Activated naive CD4-positive, alpha-beta T cell treated with anti-CD3 and anti-CD28 coated beads, Interleukin-2, amount 50 U/mL, for 16 hours (primary cell): Measurements from ENCODE around the gene TMIGD1.

Experiments used
- DNase-seq: peaks from one replicate; pipeline ENCODE4 v3.0.0-alpha.2; 2020

The TMIGD1 gene, protein sequence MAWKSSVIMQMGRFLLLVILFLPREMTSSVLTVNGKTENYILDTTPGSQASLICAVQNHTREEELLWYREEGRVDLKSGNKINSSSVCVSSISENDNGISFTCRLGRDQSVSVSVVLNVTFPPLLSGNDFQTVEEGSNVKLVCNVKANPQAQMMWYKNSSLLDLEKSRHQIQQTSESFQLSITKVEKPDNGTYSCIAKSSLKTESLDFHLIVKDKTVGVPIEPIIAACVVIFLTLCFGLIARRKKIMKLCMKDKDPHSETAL

DNA sequence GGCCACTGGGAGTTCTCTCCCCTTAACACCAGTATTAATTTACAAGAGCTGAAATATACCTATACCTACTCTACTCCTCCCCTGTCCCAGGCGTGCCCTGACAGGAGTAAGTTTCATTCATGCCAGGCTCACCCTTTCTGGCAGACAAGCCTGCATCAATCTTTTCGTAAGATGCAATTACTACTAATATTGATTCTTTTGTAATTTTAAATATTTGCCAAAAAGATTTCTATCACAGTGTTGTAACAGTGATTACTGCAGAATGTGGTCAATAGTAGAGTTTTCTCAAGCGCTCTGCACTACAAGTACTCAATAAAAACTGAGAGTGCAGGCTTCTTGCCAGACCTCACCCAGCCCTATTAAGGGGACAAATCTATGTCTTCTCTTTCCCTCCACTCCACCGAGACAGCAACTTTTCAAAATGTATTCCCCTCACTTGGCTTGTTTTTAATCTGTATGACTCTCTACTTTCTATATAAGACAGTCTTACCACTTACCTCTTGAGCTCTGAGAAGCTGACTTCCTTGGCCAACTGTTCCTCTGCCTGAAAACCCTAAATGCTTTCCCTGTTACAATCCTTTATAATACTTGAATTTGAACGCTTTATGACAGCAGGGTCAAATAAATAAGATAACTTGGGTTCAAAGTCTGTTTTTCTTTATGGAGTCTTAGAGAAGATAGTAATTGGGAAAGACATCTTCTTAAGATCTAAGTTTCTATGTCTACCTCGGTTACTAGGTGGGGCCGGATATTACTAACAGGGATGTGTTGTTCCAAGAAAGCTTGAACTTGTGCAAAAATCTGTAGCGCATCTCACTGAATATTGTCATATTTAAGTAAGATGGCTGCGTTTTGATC is at the start of gene TMIGD1:
Gene TMIGD1 (minus strand): TSS at position 555 of the 858 bp plus-strand sequence. CDS start 1,924 bp downstream, outside the sequence.
- no peak for DNase-seq

DNA sequence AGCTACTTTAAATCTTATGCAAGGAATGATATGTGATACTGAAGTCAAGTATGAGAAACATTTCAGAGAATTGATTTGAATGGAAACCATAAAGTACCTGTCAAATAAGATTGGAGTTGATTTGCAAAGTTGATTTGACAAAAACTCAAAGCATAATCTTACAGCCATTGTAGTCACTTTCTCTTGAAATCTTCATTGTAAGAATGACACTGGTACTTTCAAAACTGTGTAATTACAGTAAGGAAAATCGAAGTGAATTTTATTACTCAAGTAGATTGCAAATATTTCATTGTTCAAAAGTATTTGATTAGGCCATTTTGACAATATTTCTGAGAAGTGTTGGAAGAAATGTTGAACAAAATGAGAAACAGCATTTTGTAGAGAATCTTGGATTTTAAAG is 48.5 kb upstream of the TMIGD1 start:
- DNase-seq: no peak

DNA sequence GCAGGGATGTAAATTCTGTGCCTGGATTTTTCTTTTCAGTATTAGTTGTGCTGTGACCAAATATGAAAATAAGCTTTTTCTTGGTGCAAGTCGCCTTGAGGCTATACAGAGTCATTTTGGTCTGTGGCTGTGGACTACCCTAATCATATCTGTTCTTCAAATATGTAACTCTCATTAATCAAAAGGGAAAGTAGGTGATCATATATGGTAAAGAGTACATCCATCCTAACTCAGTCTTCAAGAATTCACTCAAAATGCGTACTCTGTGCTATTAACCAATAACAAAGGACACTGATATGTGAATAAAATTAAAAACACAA is 47.4 kb upstream of the TMIGD1 start:
- no peak for DNase-seq

DNA sequence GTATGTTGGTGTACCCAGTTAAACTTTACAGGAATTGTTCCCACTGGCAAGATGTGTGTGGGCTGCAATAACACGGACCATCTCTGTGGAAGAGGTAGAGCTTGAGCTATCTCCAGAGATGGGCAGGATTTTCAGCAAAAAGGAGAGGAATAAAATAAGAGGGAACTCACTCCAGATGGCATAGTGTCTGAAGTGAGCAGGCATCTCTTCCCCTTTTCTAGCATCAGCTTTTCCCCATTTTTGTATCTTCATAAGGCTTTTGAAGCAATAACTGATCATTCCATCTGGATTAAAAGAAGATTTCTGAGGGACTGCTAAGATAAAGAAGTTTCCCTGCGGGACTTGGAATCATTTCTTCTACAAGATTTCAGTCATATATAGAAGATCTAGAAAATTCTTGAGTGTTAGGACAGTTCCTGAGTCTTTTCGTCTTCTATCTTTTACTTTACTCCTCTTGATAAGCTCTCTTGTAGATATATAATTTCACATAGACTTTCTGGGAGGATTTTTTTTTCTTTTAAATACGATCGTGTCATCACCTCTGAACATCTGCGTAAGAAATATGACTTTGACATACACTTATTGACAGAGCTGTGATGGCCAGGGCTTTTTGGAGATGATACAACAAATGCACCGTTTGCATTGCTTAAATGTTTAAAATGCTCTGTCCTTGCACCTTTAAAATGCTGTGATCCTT is 46.9 kb upstream of the TMIGD1 start:
- no peak for DNase-seq

DNA sequence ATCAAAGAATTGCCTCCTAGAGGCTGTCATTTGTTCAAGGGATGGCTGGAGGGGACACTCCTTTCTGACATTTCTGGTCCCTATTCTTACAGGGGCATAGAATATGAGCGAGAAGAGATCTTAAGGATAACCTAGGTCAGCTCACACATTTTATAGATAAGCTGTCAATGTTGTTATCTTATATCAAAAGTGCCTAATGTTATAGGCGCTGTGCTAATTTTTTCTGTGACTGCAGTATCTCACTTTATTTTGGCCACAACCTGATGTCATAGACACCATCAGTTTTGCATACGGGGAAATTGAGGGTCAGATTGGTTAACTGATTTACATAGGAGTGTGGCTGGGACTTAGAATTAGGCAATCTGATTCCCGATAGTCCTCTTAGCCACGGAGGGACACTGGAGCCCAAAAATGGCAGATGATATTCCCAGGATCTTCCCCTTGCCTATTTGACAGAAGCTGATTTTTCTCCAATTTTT is 46.1 kb upstream of the TMIGD1 start:
- no peak for DNase-seq

DNA sequence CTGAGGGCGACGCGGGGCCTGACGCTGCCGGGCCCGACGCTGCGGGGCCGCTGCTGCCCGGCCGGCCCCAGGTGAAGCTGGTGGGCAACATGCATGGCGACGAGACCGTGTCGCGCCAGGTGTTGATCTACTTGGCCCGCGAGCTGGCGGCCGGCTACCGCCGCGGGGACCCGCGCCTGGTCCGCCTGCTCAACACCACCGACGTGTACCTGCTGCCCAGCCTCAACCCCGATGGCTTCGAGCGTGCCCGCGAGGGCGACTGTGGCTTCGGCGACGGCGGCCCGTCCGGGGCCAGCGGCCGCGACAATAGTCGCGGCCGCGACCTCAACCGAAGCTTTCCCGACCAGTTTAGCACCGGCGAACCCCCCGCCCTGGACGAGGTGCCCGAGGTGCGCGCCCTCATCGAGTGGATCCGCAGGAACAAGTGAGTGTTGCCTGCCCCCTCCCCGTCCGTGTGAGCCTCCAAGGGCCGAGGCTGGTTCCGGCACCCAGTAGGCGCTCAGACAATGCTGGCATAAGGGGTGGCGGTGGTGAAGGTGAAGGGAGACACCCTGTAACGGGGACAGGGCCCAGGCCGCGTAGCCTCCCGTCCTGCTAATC is 45.5 kb upstream of the TMIGD1 start:
- DNase-seq: peak; percentile 36

DNA sequence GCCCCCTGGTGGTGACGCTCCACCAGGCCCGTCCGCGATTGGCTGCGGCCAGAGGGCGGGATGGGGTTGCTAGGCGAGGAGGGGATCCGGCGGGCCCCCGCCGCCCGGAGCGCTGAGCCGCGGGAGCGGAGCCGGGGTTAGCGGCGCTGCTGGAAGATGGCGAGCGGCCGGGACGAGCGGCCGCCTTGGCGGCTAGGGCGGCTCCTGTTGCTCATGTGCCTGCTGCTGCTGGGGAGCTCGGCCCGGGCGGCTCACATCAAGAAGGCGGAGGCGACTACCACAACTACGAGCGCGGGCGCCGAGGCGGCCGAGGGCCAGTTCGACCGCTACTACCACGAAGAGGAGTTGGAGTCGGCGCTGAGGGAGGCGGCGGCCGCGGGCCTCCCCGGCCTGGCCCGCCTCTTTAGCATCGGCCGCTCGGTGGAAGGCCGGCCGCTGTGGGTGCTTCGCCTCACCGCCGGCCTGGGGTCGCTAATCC is 45.0 kb upstream of the TMIGD1 start, which contains the start of gene CPD:
Gene CPD (plus strand): TSS at position 103 of the 478 bp plus-strand sequence. CDS start 54 bp downstream, at position 157.
- peak; percentile 97 for DNase-seq

DNA sequence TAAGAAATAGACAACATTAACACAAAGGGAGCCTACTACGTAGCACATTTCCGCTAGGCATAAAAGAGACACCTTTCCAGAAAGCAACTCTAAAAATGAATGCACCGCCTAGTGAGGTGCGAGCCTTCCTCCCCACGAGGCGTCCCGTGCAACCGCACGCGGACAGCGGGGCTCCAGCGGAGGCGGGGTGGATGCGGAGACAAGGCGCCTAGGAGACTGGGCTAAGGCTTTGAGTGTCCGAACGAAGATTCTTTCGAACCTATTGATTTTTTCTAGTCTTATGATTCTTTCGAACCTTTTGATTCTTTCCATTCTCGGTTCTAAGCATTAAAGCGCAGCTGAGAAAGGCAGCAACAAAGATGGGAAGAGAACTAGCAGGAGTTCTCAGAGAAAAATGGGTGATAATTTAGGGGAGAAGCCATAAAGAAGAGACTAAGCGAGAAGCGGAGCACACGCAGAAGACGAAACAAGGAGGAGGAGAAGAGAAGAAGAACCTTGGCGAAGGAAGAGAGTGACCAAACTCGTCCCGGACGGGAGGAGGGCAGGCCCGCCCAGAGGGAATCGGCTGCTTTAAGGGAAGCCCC is 44.5 kb upstream of the TMIGD1 start:
- DNase-seq: peak; percentile 63

DNA sequence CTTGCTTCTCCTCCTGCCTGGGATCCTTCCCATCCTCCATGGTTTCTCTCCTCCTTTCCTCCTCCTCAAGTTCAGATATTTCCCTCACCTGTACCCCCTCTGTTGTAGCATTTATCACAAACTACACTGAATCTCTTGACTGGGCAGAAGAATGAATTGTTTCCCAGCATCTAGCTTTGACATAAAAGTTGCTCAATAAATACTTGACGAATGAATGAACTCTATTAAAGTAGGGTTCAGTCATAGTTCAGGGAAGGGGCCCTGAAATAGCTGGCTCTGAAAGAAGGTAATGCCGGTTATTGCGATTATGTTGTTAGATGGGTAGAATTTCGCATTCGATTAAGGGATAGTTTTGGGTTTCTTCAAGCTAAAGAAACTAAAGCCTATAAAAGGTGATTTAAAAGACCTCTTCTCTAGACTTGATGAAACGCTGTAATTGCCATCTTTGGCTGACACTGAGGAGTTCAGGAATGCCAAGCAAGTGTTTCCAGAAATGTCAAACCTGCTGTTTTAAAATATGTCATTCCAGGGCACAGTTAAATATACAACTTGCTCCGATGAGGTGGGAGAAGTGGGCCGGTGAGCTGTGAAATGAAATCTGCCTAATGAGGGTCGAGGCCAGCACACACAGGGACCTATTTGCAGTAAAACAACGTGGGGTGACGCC is 43.9 kb upstream of the TMIGD1 start:
- DNase-seq: no peak

DNA sequence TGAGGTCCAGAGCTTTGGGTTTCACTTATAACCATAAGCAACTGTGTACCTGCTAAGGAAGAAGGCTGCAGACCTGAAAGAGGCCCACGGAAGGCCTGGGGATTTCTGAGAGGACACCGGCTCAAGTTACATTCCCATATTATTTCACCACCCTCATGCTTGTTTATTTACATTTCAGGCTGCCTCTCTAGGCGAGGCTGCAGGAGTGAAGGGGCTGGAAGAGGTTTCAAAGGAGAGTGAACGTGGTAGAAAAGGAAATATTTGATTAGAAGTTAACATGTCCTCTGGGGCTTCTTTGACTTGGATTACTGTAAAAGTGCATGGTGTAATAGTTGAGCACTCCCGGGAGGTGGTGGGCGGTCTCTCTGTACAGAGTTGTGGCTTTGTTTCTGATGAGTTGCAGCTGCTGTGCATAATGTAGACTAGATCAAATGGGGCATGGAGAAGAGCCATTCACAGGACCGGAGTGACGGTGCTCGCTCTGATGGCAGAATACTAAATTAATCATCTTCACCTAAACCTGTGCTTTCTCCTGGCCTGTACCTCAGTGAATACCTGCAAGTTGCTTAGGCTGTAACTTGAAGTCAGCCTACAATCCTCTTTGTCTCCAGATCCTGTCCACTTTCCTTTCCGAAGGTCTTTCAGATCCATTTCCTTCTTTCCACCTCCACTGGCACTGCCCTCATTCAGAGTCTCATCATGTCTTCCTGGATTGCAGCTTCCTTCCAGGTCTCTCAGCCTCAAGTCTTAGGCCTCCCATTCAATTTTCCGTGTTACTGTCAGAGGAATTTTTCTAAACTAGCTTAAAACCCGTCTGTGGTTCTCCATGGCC is 43.0 kb upstream of the TMIGD1 start:
- peak; percentile 67 for DNase-seq

DNA sequence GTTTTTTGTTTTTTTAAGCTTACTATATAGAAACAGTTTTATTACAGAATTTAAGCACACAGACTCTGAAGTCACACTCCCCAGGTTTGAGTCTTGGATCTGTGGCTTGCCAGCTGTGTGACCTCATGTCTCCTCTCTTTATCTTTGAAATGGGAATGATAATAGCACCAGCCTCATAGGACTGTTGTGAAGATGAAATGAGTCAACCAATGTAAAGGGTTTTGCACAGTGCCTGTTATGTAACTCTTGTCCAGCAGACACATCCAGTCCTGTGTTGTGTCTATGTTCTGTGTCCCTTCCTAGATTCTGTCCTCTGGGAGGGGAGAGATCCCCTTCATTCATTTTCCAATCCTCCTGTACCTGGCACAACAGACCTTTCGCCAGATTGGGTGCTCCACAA is 41.8 kb upstream of the TMIGD1 start:
- DNase-seq: no peak

DNA sequence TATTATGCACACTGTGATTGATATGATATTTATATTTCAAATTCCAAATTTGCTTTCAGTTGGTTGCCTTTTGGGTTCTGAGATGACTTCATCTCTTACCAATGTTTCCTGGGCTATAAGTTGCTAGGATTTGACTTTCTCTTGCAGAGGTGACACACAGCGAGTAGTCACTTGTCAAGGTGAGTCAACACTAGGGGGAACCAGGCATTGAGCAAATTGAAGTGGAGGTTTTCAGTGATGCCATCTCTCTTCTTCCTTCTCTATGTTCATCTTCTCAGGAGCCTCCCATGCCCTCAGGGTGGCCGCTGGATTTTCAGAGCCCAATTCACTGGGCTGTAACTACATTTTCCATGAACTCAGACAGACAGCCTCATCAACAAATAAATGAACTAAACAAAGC is 38.9 kb upstream of the TMIGD1 start:
- DNase-seq: peak; percentile 42

DNA sequence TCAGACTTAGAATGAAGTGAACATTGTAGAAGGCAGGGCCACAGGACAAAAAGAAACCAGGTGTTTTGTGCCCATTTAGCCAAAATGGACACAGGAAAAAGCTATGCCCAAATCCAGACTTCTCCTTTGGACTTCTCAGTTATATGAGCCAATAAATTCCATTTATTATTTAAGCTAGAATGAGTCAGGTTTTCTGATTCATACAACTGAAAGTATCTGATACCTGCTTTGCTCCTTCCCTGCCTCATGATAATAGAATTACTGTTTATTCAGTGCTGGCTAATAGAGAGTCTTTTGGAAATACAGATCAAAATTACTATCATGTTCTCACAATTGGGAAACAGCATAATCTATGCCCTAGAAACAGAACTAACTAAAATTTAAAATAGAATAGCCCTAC is 36.1 kb upstream of the TMIGD1 start:
- no peak for DNase-seq

DNA sequence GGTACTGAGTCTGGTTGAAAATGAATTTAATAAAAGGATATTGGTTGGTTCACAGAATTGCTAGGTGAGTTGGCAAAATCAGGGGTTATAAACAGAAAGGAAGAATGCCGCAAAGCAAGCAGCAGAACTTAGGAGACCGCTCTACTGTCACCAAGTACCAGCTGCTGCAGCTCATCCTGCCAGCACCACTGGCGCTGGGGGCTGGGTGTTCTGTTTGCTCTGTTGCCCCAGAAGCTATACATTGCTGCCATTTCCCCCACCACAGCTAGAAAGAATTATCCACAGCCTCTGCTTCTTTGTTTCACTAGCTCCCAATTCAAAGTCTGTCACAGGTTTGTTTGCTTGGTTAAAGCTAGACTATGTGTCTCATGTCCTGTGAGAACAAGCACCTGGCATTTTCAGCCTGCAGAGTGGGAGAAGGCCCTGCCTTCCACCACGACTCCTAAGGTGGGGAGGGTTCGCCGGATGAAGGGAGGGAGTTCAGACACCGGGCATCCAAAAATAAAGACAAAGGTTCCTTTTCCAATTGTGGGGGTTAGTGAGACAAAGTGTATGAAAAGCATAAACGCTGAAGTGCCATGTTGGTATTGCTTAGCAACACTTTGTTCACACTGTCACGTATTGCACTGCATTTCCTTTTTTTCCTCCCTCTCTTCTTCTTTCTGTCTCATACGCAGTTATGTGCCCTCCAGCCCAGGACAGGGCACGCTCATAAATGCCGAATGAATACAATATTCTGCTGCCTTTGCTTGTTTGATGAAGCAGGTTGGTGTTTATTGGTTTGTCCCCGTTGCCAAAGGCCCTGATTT is 35.3 kb upstream of the TMIGD1 start:
- DNase-seq: no peak

DNA sequence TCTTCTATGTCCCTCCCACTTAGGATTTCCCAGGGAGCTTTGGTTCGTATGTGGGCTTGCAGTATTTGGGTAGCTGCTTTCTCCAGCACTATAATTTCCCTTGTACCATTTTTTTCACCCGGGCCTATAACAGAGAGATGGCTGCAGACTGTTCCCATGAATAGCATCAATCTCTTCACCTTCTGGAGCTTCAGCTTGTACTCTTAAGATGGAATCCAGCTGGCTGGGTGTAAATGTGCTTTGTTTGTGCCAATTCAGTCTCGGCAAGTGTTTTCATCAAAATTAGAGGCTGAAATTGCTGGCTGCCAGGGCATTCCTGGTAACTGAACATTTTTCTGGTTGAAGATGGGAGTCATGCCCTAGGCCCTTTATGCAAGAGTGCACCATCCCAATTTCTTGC is 32.7 kb upstream of the TMIGD1 start:
- DNase-seq: no peak

DNA sequence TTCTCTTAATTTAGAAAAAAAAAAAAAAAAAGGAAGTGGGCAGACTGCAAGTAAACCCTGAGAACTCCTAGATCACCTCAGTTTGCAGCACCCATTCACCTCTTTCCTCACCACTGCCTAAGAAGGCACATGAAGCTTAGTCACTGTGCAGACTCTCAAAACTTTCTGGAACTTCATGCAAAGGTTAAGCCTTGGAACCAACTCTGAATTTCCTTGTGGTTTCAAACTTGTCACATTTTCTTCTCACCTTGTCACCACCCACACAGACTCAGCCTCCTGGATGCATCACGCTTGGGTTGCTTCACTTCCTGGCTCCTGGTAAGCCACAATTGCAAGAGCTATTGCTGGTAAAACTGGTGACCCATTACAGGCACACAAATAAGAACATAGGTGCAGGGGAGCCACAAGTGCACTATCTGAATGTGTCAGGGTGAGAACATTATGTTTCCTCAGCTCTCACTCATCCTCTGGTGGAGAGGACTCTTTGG is 29.9 kb upstream of the TMIGD1 start:
- DNase-seq: peak; percentile 83

DNA sequence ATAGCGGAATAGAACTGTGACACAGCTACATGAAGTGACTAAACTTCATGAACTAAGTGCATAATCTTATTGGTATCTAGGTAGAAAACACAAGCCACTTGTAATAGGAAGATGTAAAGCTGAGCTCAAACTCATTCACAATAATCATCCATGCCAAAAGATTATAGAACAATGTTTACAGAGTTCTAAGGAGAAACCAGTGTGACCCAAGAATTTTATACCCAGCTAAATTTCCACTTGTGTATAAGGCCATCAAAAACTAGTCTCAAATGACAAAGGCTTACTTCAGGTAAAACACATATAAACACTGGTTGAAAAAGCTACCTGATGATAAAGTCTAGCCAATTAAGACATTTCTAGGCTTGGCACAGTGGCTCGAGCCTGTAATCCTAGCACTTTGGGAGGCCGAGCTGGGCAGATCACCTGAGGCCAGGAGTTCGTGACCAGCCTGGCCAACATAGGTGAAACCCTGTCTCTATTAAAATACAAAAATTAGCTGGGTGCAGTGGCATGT is 28.0 kb upstream of the TMIGD1 start:
- DNase-seq: no peak

DNA sequence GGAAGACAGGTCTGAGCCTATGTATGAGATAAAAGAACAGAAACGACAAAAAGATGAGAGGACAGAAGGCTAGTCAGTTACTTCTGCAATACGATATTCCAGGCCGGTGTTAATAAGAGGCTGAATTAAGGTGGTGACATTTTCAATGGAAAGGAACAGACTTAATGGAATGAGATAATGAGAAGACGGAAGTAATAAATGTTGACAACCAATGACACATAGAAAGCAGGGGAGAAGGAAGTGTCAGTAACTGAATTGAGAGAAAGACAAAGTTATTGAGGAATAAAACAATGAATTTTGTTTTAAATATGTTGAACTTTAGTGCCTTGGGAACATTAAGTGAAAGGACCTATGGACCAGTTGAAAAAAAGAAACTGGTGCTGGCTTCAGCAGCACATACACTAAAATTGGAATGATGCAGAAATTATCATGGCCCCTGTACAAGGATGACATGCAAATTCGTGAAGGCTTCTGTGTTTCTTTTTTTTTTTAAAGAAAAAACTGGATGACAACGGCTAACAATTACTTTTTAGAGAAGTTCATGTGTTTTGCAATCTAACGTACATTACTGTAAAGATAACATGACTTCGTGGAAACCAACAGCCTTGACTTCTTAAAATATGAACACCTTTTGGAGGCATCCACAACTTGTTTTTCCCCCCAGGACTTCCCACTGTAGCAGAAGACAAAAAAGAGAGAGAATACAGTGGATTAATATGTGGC is 26.4 kb upstream of the TMIGD1 start:
- DNase-seq: no peak
